ENCODE results near the gene KRT39. TPM values are rescaled to one million over a fixed set of nuclear protein-coding genes. Genes with fewer than 3 reads are reported as not detected.

Gene KRT39
- total and polyA plus RNA-seq, 2 of the 8 experiments (the other 6 are each of a cell fraction or from before 2014, with no cell fraction given) = not detected

GRCh38 chr17:40967582-40967981 is 834 bp upstream of the KRT39 start:
- no peaks in the 10 kb centered on the region for H4K20me1 ChIP-seq (replicated peaks in 1 of 2; ENCODE audit: control insufficient read depth in 1 of 2, insufficient read depth in 2 of 2, low read length in 2 of 2)
- H2BK15ac ChIP-seq (ENCODE audit: low read length) = no peak overlapping the region
- H3K4me3 ChIP-seq (ENCODE audit: extremely low read depth in 1 of 4, insufficient read depth in 2 of 4, low read depth in 3 of 4, low read length in 4 of 4) = no peak overlapping the region
- H3K4me1 ChIP-seq (replicated peaks in 1 of 4; ENCODE audit: control insufficient read depth in 3 of 4, insufficient read depth in 4 of 4, low read length in 3 of 4) = no peaks in the 10 kb centered on the region
- no peaks in the 10 kb centered on the region for H3K79me2 ChIP-seq (ENCODE audit: control insufficient read depth in 1 of 2, insufficient read depth in 2 of 2, low read length in 2 of 2)
- DNase-seq (ENCODE audit: low read depth in 1 of 2, low spot score in 2 of 2) = no peak
- no peak overlapping the region for H3K4me2 ChIP-seq (ENCODE audit: insufficient read depth in 1 of 2, low read depth in 2 of 2, low read length in 2 of 2)
- no peak for TF ChIP-seq CBX8 (IDR thresholded peaks at IDR 0.05; ENCODE audit: borderline replicate concordance, low read depth, low read length)
- TF ChIP-seq HDAC6 (IDR thresholded peaks at IDR 0.05; ENCODE audit: low read depth, low read length) = no peak
- TF ChIP-seq MAFK (IDR thresholded peaks at IDR 0.05; ENCODE audit: low read depth, low read length) = peak; percentile 41; the same call in 1 of the 2 replicates
- no peak overlapping the region for H3K23ac ChIP-seq (ENCODE audit: insufficient read length)
- H2AK5ac ChIP-seq (ENCODE audit: low read depth, low read length) = no peak overlapping the region
- no peak overlapping the region for H4K91ac ChIP-seq (replicated peaks; ENCODE audit: insufficient read length, low read length)
- H3K9ac ChIP-seq (replicated peaks in 1 of 4; ENCODE audit: extremely low read depth in 1 of 4, low read depth in 3 of 4, low read length in 3 of 4) = no peak overlapping the region
- H3K23me2 ChIP-seq (ENCODE audit: low read depth, low read length) = no peaks in the 10 kb centered on the region
- no peak for FAIRE-seq
- H3K27ac ChIP-seq (ENCODE audit: low read depth, low read length) = no peak overlapping the region
- no peak overlapping the region for H3K18ac ChIP-seq (ENCODE audit: extremely low read depth, low read length)
- H3K56ac ChIP-seq (replicated peaks; ENCODE audit: insufficient read length, low read depth, low read length) = no peak overlapping the region
- no peak overlapping the region for H2BK20ac ChIP-seq (ENCODE audit: low read length)
- no peak overlapping the region for H2BK120ac ChIP-seq (replicated peaks; ENCODE audit: low read depth, low read length)
- no peak overlapping the region for H4K5ac ChIP-seq (ENCODE audit: insufficient read length, low read depth, low read length)
- no peaks in the 10 kb centered on the region for H3K36me3 ChIP-seq (ENCODE audit: control insufficient read depth in 2 of 4, insufficient read depth in 4 of 4, low read length in 3 of 4)
- no peak overlapping the region for H2BK12ac ChIP-seq (ENCODE audit: low read depth, low read length)
- H3K9me3 ChIP-seq (ENCODE audit: insufficient read depth in 2 of 2, low read depth in 1 of 2, low read length in 1 of 2) = no peaks in the 10 kb centered on the region
- WGBS, 2 experiments (ENCODE audit: extremely low coverage in 1 of 2, insufficient coverage in 1 of 2, insufficient read length in 1 of 2, insufficient replicate concordance in 2 of 2, low coverage in 1 of 2, low lambda C conversion rate in 2 of 2, missing lambda C conversion rate in 1 of 2) = 86% methylated on average over 1 of the region's 1 CpG; no CpG with 5 or more reads in 1 of the 2 experiments
- no peak overlapping the region for H3K14ac ChIP-seq (ENCODE audit: insufficient read length)
- no peaks in the 10 kb centered on the region for H3K79me1 ChIP-seq (ENCODE audit: low read depth, low read length)
- no peak overlapping the region for H4K8ac ChIP-seq (ENCODE audit: extremely low read depth, insufficient read depth, low read length)
- no peak overlapping the region for H2BK5ac ChIP-seq (ENCODE audit: low read depth, low read length)
- CTCF ChIA-PET (ENCODE audit: partially characterized antibody) = interaction anchor here (1.0 kb wide), 1 partner anchor 12 kb away, joined by 4 read pairs; no protein-coding TSS in a partner anchor
- no peaks in the 10 kb centered on the region for H3K27me3 ChIP-seq (replicated peaks in 1 of 4; ENCODE audit: control insufficient read depth in 3 of 4, extremely low read depth in 1 of 4, insufficient read depth in 3 of 4, low read length in 3 of 4)
- no peak overlapping the region for H3K4ac ChIP-seq (replicated peaks; ENCODE audit: insufficient read length, low read depth, low read length)
- POLR2A ChIA-PET (ENCODE audit: partially characterized antibody) = no interaction called here
- no peak overlapping the region for H2AFZ ChIP-seq (ENCODE audit: low read length)
